H9 (cell line): ENCODE data around the gene ZBTB17. TPM values are rescaled to one million over a fixed set of nuclear protein-coding genes. Genes with fewer than 3 reads are reported as not detected.

Source experiments
- DNase-seq: peaks from one replicate; pipeline ENCODE4 v3.0.0-alpha.2; 2017
- H2AFZ ChIP-seq: one replicate; pipeline ENCODE4 v1.6.1; 2013; ENCODE audit warnings: mild to moderate bottlenecking, low read length, control low read depth, moderate library complexity
- H2AK5ac ChIP-seq: 2 replicates; pipeline ENCODE4 v1.6.1; 2013; ENCODE audit warnings: low read length, control low read depth, mixed read lengths; ENCODE audit not compliant: insufficient read length
- H2BK120ac ChIP-seq: one replicate; pipeline ENCODE4 v1.6.1; 2013; ENCODE audit warnings: low read depth, mild to moderate bottlenecking, low read length, control low read depth, inconsistent platforms; ENCODE audit not compliant: poor library complexity, severe bottlenecking
- H2BK12ac ChIP-seq: 2 replicates; pipeline ENCODE4 v1.6.1; 2013; ENCODE audit warnings: low read length, control low read depth, mixed read lengths, low read depth; ENCODE audit not compliant: insufficient read length
- H2BK15ac ChIP-seq: 2 replicates; pipeline ENCODE4 v1.6.1; 2013; ENCODE audit warnings: low read depth, low read length, control low read depth
- H2BK20ac ChIP-seq: one replicate; pipeline ENCODE4 v1.6.1; 2013; ENCODE audit warnings: low read depth, mild to moderate bottlenecking, low read length, control low read depth, inconsistent platforms; ENCODE audit not compliant: poor library complexity, severe bottlenecking
- H2BK5ac ChIP-seq: 2 replicates; pipeline ENCODE4 v1.6.1; 2013; ENCODE audit warnings: low read length, control low read depth, mixed read lengths; ENCODE audit not compliant: insufficient read length
- H3K14ac ChIP-seq: 2 replicates; pipeline ENCODE4 v1.6.1; 2013; ENCODE audit warnings: low read length, control low read depth; ENCODE audit not compliant: insufficient read depth
- H3K18ac ChIP-seq: 2 replicates; pipeline ENCODE4 v1.6.1; 2013; ENCODE audit warnings: low read depth, mild to moderate bottlenecking, mixed read lengths, low read length, control low read depth; ENCODE audit not compliant: insufficient read length
- H3K23ac ChIP-seq: 2 replicates; pipeline ENCODE4 v1.6.1; 2013; ENCODE audit warnings: low read length, control low read depth, mixed read lengths, low read depth; ENCODE audit not compliant: insufficient read length
- H3K23me2 ChIP-seq: 2 replicates; pipeline ENCODE4 v1.6.1; 2013; ENCODE audit warnings: low read depth, mild to moderate bottlenecking, mixed read lengths, low read length, control low read depth; ENCODE audit not compliant: insufficient read length, poor library complexity, severe bottlenecking
- H3K27ac ChIP-seq: 2 replicates; pipeline ENCODE4 v1.5.1; 2013; ENCODE audit warnings: low read length, control low read depth, mixed read lengths, low read depth; ENCODE audit not compliant: insufficient read length
- H3K27me3 ChIP-seq: 2 replicates; pipeline ENCODE4 v1.6.1; 2013; ENCODE audit warnings: low read length, control low read depth, inconsistent platforms; ENCODE audit not compliant: insufficient read depth
- H3K4ac ChIP-seq: 2 replicates; pipeline ENCODE4 v1.6.1; 2013; ENCODE audit warnings: low read depth, mild to moderate bottlenecking, control low read depth, inconsistent platforms, low read length, moderate library complexity
- H3K4me1 ChIP-seq: 2 replicates; pipeline ENCODE4 v1.6.1; 2013; ENCODE audit warnings: low read length, control low read depth, inconsistent platforms; ENCODE audit not compliant: insufficient read depth
- H3K4me2 ChIP-seq: 2 replicates; pipeline ENCODE4 v1.6.1; 2013; ENCODE audit warnings: low read length, control low read depth, mixed read lengths; ENCODE audit not compliant: insufficient read length, insufficient read depth
- H3K56ac ChIP-seq: 2 replicates; pipeline ENCODE4 v1.6.1; 2013; ENCODE audit warnings: low read depth, mild to moderate bottlenecking, mixed read lengths, low read length, control low read depth; ENCODE audit not compliant: insufficient read length
- H3K79me1 ChIP-seq: 2 replicates; pipeline ENCODE4 v1.6.1; 2013; ENCODE audit warnings: low read depth, mild to moderate bottlenecking, moderate library complexity, low read length, control low read depth, inconsistent platforms; ENCODE audit not compliant: insufficient read depth, poor library complexity, severe bottlenecking
- H3K79me2 ChIP-seq: 2 replicates; pipeline ENCODE4 v1.6.1; 2013; ENCODE audit warnings: low read length, control low read depth, inconsistent platforms; ENCODE audit not compliant: insufficient read depth
- H3K9ac ChIP-seq: 2 replicates; pipeline ENCODE4 v1.6.1; 2013; ENCODE audit warnings: low read length, control low read depth, mixed read lengths; ENCODE audit not compliant: insufficient read length; ENCODE audit errors: extremely low read depth
- H3K9me3 ChIP-seq: one replicate; pipeline ENCODE4 v1.6.1; 2013; ENCODE audit warnings: low read depth, low read length, inconsistent platforms; ENCODE audit not compliant: control insufficient read depth
- H3T11ph ChIP-seq: one replicate; pipeline ENCODE4 v1.6.1; 2013; ENCODE audit warnings: mild to moderate bottlenecking, low read length, control low read depth, inconsistent platforms
- H4K20me1 ChIP-seq: one replicate; pipeline ENCODE4 v1.6.1; 2013; ENCODE audit not compliant: control insufficient read depth, insufficient read length, insufficient read depth
- H4K5ac ChIP-seq: 2 replicates; pipeline ENCODE4 v1.6.1; 2013; ENCODE audit warnings: low read depth, mild to moderate bottlenecking, mixed read lengths, low read length, control low read depth; ENCODE audit not compliant: insufficient read length
- H4K8ac ChIP-seq: replicated peaks from 2 replicates; pipeline ENCODE4 v1.6.1; 2013; ENCODE audit warnings: low read length, control low read depth, mixed read lengths, low read depth; ENCODE audit not compliant: insufficient read length
- H4K91ac ChIP-seq: 2 replicates; pipeline ENCODE4 v1.6.1; 2013; ENCODE audit warnings: low read depth, mild to moderate bottlenecking, moderate library complexity, mixed read lengths, low read length, control low read depth; ENCODE audit not compliant: insufficient read length
- H3K27ac Mint-ChIP-seq, 3 experiments: 2 replicates in 2 of 3; 3 replicates in 1 of 3; pipeline ENCODE4 v1.8.0; 2020 to 2021; ENCODE audit warnings: mixed read lengths in 3 of 3, mild to moderate bottlenecking in 1 of 3, moderate library complexity in 1 of 3
- H3K27me3 Mint-ChIP-seq: 2 replicates; pipeline ENCODE4 v1.8.0; 2021; ENCODE audit warnings: low read depth, mild to moderate bottlenecking, moderate library complexity, mixed read lengths
- H3K36me3 Mint-ChIP-seq, 3 experiments: 2 replicates in 2 of 3; 3 replicates in 1 of 3; pipeline ENCODE4 v1.8.0; 2020 to 2021; ENCODE audit warnings: low read depth in 3 of 3, mixed read lengths in 3 of 3; ENCODE audit not compliant: insufficient read depth in 1 of 3
- H3K4me1 Mint-ChIP-seq, 2 experiments: 2 replicates each; pipeline ENCODE4 v1.8.0; 2020; ENCODE audit warnings: mixed read lengths in 2 of 2
- H3K4me3 Mint-ChIP-seq, 2 experiments: 2 replicates in 1 of 2; 3 replicates in 1 of 2; pipeline ENCODE4 v1.8.0; 2020 to 2021; ENCODE audit warnings: mild to moderate bottlenecking in 2 of 2, mixed read lengths in 2 of 2, moderate library complexity in 1 of 2
- H3K9me3 Mint-ChIP-seq, 2 experiments: 2 replicates in 1 of 2; 3 replicates in 1 of 2; pipeline ENCODE4 v1.8.0; 2020; ENCODE audit warnings: mild to moderate bottlenecking in 2 of 2, mixed read lengths in 2 of 2, moderate library complexity in 1 of 2
- CTCF ChIP-seq: fragments of 200-600 bp; sonication (generic); conservative IDR thresholded peaks from 3 replicates; pipeline ENCODE4 v1.8.0; 2021; ENCODE audit warnings: antibody characterized with exemption, mild to moderate bottlenecking
- WGBS: extraction: QIAGEN DNeasy Blood & Tissue Kit; methylation state at CpG from one replicate; pipeline ENCODE4 v1.1.7; 2013; ENCODE audit warnings: missing lambda C conversion rate, low lambda C conversion rate, mixed read lengths; ENCODE audit not compliant: insufficient read length; ENCODE audit errors: extremely low coverage; 5-methylcytosine and 5-hydroxymethylcytosine counted together
- total RNA-seq: library from RNA; stranded (reverse); gene quantifications from 2 replicates; pipeline ENCODE4 v1.2.1, GENCODE V29; 2021

Gene ZBTB17
- total RNA-seq, 1 experiment from 2014 or later = 16.5 TPM

GRCh38 chr1:15938628-15939161, 37.2 kb downstream of the ZBTB17 start:
- no peak overlapping the region for H4K91ac ChIP-seq
- no peaks in the 10 kb centered on the region for H3K79me2 ChIP-seq
- H2BK120ac ChIP-seq = no peak overlapping the region
- no peaks in the 10 kb centered on the region for H3K27me3 ChIP-seq
- no peak overlapping the region for H3K27ac ChIP-seq
- no peak overlapping the region for H2BK15ac ChIP-seq
- no peak overlapping the region for H2AK5ac ChIP-seq
- no peak overlapping the region for H2AFZ ChIP-seq
- H3K14ac ChIP-seq = no peak overlapping the region
- H3K4me2 ChIP-seq = no peak overlapping the region
- no peak overlapping the region for H3K56ac ChIP-seq
- no peak overlapping the region for H3K23ac ChIP-seq
- H3K18ac ChIP-seq = no peak overlapping the region
- H3K4me3 Mint-ChIP-seq = no peak overlapping the region
- no peak overlapping the region for H4K5ac ChIP-seq
- DNase-seq = no peak
- no peak overlapping the region for H3T11ph ChIP-seq
- no peak overlapping the region for H2BK5ac ChIP-seq
- no peak overlapping the region for H2BK20ac ChIP-seq
- peaks cover 40 to 79% (median 65%) of the 10 kb centered on the region in 3 experiments for H3K36me3 Mint-ChIP-seq
- H3K27ac Mint-ChIP-seq = peak overlapping the region in 1 of 3 experiments; percentile 27; a peak in 1 of 7 replicates
- no peak for TF ChIP-seq CTCF
- H3K79me1 ChIP-seq = no peaks in the 10 kb centered on the region
- no peaks in the 10 kb centered on the region for H3K4me1 ChIP-seq
- no peaks in the 10 kb centered on the region for H3K9me3 Mint-ChIP-seq
- no peaks in the 10 kb centered on the region for H3K23me2 ChIP-seq
- H3K9me3 ChIP-seq = no peaks in the 10 kb centered on the region
- no CpG with 5 or more reads among the region's 8 CpGs for WGBS
- H3K9ac ChIP-seq = no peak overlapping the region
- H4K20me1 ChIP-seq = no peaks in the 10 kb centered on the region
- H4K8ac ChIP-seq = no peak overlapping the region
- H2BK12ac ChIP-seq = no peak overlapping the region
- H3K4me1 Mint-ChIP-seq = peaks cover 5 to 6% of the 10 kb centered on the region in 2 experiments
- no peaks in the 10 kb centered on the region for H3K27me3 Mint-ChIP-seq
- H3K4ac ChIP-seq = no peak overlapping the region
